HepG2 (cell line): ENCODE measurements around the gene CTSZ. TPM values are rescaled to one million over a fixed set of nuclear protein-coding genes. Genes with fewer than 3 reads are reported as not detected.
A peak's percentile ranks its signal among the peaks of the same experiment; 100 is the strongest.

ENCODE experiments used
- CBX1 ChIP-seq: IDR thresholded peaks from one replicate; pipeline ENCODE4 v1.6.1; 2016; ENCODE audit warnings: antibody characterized with exemption, low read depth
- HNF4A ChIP-seq: sonication (generic); formaldehyde crosslinking; IDR thresholded peaks from 2 replicates; pipeline ENCODE4 v1.4.0; 2020; ENCODE audit warnings: missing genetic modification reagents
- HNF4G ChIP-seq, 2 experiments: sonication (generic) in 1 of 2; formaldehyde crosslinking in 1 of 2; IDR thresholded peaks; 2 replicates each; pipeline versions ENCODE4 v1.4.0 to v1.6.1; 2011 to 2020; ENCODE audit warnings: borderline replicate concordance in 2 of 2, low read depth in 2 of 2, mild to moderate bottlenecking in 2 of 2, low read length in 1 of 2, missing genetic modification reagents in 1 of 2, moderate library complexity in 1 of 2
- MBNL3 ChIP-seq: fragments of 250-450 bp; sonication (Bioruptor Pico); conservative IDR thresholded peaks from 2 replicates; pipeline ENCODE4 v1.8.0; 2022; ENCODE audit warnings: mild to moderate bottlenecking, inconsistent platforms
- NFKB2 ChIP-seq: sonication (generic); formaldehyde crosslinking; IDR thresholded peaks from 2 replicates; pipeline ENCODE4 v1.4.0; 2020; ENCODE audit warnings: missing genetic modification reagents, borderline replicate concordance
- RBAK ChIP-seq: sonication (generic); formaldehyde crosslinking; IDR thresholded peaks from 2 replicates; pipeline ENCODE4 v1.5.1; 2020; ENCODE audit warnings: mild to moderate bottlenecking, missing genetic modification reagents
- SRSF4 ChIP-seq: fragments of 200-400 bp; formaldehyde crosslinking; IDR thresholded peaks from one replicate; pipeline ENCODE4 v1.6.1; 2018; ENCODE audit warnings: mild to moderate bottlenecking, low read depth, low read length, moderate library complexity; ENCODE audit not compliant: poor library complexity, severe bottlenecking
- ZNF274 ChIP-seq: sonication (generic); formaldehyde crosslinking; IDR thresholded peaks from 2 replicates; pipeline ENCODE4 v1.5.1; 2020; ENCODE audit warnings: mild to moderate bottlenecking, missing genetic modification reagents
- ZNF557 ChIP-seq: sonication (generic); formaldehyde crosslinking; IDR thresholded peaks from 2 replicates; pipeline ENCODE4 v1.4.0; 2020; ENCODE audit warnings: missing genetic modification reagents
- ZNF746 ChIP-seq: sonication (generic); formaldehyde crosslinking; IDR thresholded peaks from 2 replicates; pipeline ENCODE4 v1.8.0; 2022; ENCODE audit warnings: mild to moderate bottlenecking, missing genetic modification reagents
- ZNF883 ChIP-seq: sonication (generic); formaldehyde crosslinking; IDR thresholded peaks from 2 replicates; pipeline ENCODE4 v1.5.1; 2020; ENCODE audit warnings: mild to moderate bottlenecking, missing genetic modification reagents; ENCODE audit errors: not compliant biosample characterization
- polyA plus RNA-seq, 8 experiments: library from polyadenylated mRNA; depleted of rRNA in 3 of 8; stranded (reverse) in 7 of 8; unstranded in 1 of 8; fragments of >200 nt; fragmentation: Illumina TruSeq in 4 of 8; extraction: Trizol in 4 of 8; gene quantifications; 2 replicates each; pipeline versions ENCODE4 v1.2.1 to v1.2.3, GENCODE V29; 2011 to 2016; ENCODE audit warnings: low read depth in 4 of 8, missing spikeins in 1 of 8, mixed read lengths in 1 of 8; ENCODE audit not compliant: insufficient read depth in 1 of 8
- total RNA-seq, 5 experiments: library from RNA; depleted of rRNA; stranded (reverse); fragments of >200 nt; fragmentation: Illumina TruSeq; extraction: Trizol; gene quantifications; 2 replicates each; pipeline ENCODE4 v1.2.3, GENCODE V29; 2016; ENCODE audit warnings: low read depth in 1 of 5
- TF ChIP-seq, protein P1 (sequence below): sonication (generic); formaldehyde crosslinking; IDR thresholded peaks from 2 replicates; pipeline ENCODE4 v1.4.0; 2020; ENCODE audit warnings: missing genetic modification reagents
- TF ChIP-seq, protein P2 (sequence below): sonication (generic); formaldehyde crosslinking; conservative IDR thresholded peaks from 2 replicates; pipeline ENCODE4 v1.4.0; 2020; ENCODE audit warnings: missing genetic modification reagents
- TF ChIP-seq, protein P3 (sequence below): sonication (generic); formaldehyde crosslinking; IDR thresholded peaks from 2 replicates; pipeline ENCODE4 v1.8.0; 2022; ENCODE audit warnings: low read depth, missing genetic modification reagents
- TF ChIP-seq, protein P4 (sequence below): sonication (generic); formaldehyde crosslinking; IDR thresholded peaks from 2 replicates; pipeline ENCODE4 v1.9.0; 2021; ENCODE audit warnings: missing genetic modification reagents, mild to moderate bottlenecking, borderline replicate concordance
- TF ChIP-seq, protein P5 (sequence below): sonication (generic); formaldehyde crosslinking; IDR thresholded peaks from 2 replicates; pipeline ENCODE4 v1.8.1; 2023; ENCODE audit warnings: mild to moderate bottlenecking, missing genetic modification reagents, borderline replicate concordance
- TF ChIP-seq, protein P6 (sequence below): sonication (generic); formaldehyde crosslinking; IDR thresholded peaks from 2 replicates; pipeline ENCODE4 v1.4.0; 2020; ENCODE audit warnings: mild to moderate bottlenecking, missing genetic modification reagents

Gene CTSZ
- total and polyA plus RNA-seq, 2 of the 13 experiments (the other 11 are each of a cell fraction or from before 2014, with no cell fraction given) = 0.33 TPM; not detected in 1

DNA sequence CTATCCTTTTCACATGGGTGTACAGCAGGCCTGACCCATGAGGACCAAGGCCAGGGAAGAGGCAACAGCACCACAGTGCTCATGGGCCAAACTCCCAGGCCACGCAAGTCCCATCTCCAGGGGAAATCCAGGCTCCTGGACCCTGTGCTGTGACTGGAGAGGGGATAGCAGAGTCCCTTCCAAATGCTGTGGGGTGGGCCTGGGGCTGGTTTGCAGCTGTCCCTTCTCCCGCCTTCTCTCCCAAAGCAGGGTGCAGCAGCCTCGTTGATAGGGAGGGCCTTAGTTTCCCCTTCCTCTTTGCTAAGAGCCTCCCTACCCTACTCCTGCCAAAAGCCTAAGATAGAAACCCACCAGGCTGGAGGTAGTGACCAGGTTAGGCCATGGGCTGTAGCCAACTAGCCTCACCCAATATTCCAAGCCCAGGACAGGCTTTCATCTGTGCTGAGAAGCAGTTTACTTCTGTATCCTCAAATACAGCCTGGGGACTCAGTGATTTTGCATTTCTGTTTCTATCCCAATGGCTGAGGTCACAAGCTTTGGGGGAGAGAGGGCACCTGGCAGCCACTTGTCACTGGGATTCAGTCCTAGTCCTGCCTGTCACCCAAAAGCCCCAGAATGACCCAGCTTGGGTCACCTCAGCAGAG lies 1.4 kb downstream of the CTSZ start (continued):
- TF ChIP-seq, protein P1, sequence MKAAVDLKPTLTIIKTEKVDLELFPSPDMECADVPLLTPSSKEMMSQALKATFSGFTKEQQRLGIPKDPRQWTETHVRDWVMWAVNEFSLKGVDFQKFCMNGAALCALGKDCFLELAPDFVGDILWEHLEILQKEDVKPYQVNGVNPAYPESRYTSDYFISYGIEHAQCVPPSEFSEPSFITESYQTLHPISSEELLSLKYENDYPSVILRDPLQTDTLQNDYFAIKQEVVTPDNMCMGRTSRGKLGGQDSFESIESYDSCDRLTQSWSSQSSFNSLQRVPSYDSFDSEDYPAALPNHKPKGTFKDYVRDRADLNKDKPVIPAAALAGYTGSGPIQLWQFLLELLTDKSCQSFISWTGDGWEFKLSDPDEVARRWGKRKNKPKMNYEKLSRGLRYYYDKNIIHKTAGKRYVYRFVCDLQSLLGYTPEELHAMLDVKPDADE (CRISPR knock-in tag) = peak; percentile 65; the same call in 1 of the 2 replicates
- no peak for TF ChIP-seq SRSF4
- no peak; the same call in 1 of the 2 replicates for TF ChIP-seq ZNF274
- TF ChIP-seq, protein P2, sequence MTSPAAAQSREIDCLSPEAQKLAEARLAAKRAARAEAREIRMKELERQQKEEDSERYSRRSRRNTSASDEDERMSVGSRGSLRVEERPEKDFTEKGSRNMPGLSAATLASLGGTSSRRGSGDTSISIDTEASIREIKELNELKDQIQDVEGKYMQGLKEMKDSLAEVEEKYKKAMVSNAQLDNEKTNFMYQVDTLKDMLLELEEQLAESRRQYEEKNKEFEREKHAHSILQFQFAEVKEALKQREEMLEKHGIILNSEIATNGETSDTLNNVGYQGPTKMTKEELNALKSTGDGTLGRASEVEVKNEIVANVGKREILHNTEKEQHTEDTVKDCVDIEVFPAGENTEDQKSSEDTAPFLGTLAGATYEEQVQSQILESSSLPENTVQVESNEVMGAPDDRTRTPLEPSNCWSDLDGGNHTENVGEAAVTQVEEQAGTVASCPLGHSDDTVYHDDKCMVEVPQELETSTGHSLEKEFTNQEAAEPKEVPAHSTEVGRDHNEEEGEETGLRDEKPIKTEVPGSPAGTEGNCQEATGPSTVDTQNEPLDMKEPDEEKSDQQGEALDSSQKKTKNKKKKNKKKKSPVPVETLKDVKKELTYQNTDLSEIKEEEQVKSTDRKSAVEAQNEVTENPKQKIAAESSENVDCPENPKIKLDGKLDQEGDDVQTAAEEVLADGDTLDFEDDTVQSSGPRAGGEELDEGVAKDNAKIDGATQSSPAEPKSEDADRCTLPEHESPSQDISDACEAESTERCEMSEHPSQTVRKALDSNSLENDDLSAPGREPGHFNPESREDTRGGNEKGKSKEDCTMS (CRISPR knock-in tag) = no peak
- TF ChIP-seq, protein P3, sequence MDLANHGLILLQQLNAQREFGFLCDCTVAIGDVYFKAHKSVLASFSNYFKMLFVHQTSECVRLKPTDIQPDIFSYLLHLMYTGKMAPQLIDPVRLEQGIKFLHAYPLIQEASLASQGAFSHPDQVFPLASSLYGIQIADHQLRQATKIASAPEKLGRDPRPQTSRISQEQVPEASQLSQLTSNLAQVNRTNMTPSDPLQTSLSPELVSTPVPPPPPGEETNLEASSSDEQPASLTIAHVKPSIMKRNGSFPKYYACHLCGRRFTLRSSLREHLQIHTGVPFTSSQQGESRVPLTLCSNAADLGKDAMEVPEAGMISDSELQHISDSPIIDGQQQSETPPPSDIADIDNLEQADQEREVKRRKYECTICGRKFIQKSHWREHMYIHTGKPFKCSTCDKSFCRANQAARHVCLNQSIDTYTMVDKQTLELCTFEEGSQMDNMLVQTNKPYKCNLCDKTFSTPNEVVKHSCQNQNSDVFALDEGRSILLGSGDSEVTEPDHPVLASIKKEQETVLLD (CRISPR knock-in tag) = no peak
- no peak for TF ChIP-seq HNF4A (CRISPR knock-in tag)
- no peak for TF ChIP-seq MBNL3 (CRISPR knock-in tag)
- no peak for TF ChIP-seq RBAK (CRISPR knock-in tag)
- TF ChIP-seq, protein P4, sequence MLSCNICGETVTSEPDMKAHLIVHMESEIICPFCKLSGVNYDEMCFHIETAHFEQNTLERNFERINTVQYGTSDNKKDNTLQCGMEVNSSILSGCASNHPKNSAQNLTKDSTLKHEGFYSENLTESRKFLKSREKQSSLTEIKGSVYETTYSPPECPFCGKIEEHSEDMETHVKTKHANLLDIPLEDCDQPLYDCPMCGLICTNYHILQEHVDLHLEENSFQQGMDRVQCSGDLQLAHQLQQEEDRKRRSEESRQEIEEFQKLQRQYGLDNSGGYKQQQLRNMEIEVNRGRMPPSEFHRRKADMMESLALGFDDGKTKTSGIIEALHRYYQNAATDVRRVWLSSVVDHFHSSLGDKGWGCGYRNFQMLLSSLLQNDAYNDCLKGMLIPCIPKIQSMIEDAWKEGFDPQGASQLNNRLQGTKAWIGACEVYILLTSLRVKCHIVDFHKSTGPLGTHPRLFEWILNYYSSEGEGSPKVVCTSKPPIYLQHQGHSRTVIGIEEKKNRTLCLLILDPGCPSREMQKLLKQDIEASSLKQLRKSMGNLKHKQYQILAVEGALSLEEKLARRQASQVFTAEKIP (CRISPR knock-in tag) = no peak
- no peak for TF ChIP-seq ZNF746
- TF ChIP-seq, protein P5, sequence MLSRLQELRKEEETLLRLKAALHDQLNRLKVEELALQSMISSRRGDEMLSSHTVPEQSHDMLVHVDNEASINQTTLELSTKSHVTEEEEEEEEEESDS (CRISPR knock-in tag) = no peak
- TF ChIP-seq CBX1 = no peak
- TF ChIP-seq, protein P6, sequence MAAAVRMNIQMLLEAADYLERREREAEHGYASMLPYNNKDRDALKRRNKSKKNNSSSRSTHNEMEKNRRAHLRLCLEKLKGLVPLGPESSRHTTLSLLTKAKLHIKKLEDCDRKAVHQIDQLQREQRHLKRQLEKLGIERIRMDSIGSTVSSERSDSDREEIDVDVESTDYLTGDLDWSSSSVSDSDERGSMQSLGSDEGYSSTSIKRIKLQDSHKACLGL (CRISPR knock-in tag) = no peak
- TF ChIP-seq NFKB2 (CRISPR knock-in tag) = peak; percentile 17; the same call in 1 of the 2 replicates
- peak; percentile 82 for TF ChIP-seq ZNF883 (CRISPR knock-in tag)
- TF ChIP-seq HNF4G (IDR thresholded peaks at IDR 0.05; ENCODE audit: borderline replicate concordance, low read depth, low read length) = no peak
- TF ChIP-seq HNF4G (CRISPR knock-in tag; IDR thresholded peaks at IDR 0.05; ENCODE audit: borderline replicate concordance, low read depth) = no peak
- 0 out of 2 replicates have a peak, but pooled peaks have one; percentile 22 for TF ChIP-seq ZNF557
